ENCODE data around the gene PPP4R1.

The PPP4R1 gene

DNA sequence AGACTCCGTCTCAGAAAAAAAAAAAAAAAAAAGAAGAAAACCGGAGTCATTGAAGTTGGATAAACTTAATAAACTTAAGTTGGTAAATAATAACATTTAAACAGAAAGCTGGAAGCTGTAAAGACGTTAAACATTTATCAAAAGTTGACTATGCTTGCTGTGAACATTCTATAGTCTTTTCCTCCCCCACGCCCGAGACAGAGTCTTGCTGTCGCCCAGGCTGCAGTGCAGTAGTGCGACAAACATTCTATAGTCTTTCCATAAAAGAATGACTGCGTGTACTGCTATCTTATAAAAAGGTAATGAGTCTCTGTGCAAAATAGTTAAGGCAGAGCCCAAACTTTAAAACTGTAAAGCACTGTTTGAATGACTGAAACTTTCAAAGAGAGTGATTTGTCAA, 45.2 kb downstream of the PPP4R1 start:
- Histone ChIP-seq H3K27ac (replicated peaks) (no peak overlapping the region), H3K27me3 (ENCODE audit: insufficient read depth, poor library complexity, severe bottlenecking) (no peaks in the 10 kb centered on the region)
- TF ChIP-seq, protein P1, sequence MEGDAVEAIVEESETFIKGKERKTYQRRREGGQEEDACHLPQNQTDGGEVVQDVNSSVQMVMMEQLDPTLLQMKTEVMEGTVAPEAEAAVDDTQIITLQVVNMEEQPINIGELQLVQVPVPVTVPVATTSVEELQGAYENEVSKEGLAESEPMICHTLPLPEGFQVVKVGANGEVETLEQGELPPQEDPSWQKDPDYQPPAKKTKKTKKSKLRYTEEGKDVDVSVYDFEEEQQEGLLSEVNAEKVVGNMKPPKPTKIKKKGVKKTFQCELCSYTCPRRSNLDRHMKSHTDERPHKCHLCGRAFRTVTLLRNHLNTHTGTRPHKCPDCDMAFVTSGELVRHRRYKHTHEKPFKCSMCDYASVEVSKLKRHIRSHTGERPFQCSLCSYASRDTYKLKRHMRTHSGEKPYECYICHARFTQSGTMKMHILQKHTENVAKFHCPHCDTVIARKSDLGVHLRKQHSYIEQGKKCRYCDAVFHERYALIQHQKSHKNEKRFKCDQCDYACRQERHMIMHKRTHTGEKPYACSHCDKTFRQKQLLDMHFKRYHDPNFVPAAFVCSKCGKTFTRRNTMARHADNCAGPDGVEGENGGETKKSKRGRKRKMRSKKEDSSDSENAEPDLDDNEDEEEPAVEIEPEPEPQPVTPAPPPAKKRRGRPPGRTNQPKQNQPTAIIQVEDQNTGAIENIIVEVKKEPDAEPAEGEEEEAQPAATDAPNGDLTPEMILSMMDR (IDR thresholded peaks at IDR 0.05; ENCODE audit: insufficient read depth, low read length): no peak
- no peak for TF ChIP-seq SPI1 (IDR thresholded peaks at IDR 0.05; ENCODE audit: borderline replicate concordance, low read depth)
- TF ChIP-seq GABPA (IDR thresholded peaks at IDR 0.05; ENCODE audit: low read depth): no peak
- TF ChIP-seq, protein P2, sequence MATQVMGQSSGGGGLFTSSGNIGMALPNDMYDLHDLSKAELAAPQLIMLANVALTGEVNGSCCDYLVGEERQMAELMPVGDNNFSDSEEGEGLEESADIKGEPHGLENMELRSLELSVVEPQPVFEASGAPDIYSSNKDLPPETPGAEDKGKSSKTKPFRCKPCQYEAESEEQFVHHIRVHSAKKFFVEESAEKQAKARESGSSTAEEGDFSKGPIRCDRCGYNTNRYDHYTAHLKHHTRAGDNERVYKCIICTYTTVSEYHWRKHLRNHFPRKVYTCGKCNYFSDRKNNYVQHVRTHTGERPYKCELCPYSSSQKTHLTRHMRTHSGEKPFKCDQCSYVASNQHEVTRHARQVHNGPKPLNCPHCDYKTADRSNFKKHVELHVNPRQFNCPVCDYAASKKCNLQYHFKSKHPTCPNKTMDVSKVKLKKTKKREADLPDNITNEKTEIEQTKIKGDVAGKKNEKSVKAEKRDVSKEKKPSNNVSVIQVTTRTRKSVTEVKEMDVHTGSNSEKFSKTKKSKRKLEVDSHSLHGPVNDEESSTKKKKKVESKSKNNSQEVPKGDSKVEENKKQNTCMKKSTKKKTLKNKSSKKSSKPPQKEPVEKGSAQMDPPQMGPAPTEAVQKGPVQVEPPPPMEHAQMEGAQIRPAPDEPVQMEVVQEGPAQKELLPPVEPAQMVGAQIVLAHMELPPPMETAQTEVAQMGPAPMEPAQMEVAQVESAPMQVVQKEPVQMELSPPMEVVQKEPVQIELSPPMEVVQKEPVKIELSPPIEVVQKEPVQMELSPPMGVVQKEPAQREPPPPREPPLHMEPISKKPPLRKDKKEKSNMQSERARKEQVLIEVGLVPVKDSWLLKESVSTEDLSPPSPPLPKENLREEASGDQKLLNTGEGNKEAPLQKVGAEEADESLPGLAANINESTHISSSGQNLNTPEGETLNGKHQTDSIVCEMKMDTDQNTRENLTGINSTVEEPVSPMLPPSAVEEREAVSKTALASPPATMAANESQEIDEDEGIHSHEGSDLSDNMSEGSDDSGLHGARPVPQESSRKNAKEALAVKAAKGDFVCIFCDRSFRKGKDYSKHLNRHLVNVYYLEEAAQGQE (IDR thresholded peaks at IDR 0.05; ENCODE audit: insufficient replicate concordance, low read depth): no peak
- no peak for TF ChIP-seq POLR2AphosphoS5 (IDR thresholded peaks at IDR 0.05; ENCODE audit: low read depth)

DNA sequence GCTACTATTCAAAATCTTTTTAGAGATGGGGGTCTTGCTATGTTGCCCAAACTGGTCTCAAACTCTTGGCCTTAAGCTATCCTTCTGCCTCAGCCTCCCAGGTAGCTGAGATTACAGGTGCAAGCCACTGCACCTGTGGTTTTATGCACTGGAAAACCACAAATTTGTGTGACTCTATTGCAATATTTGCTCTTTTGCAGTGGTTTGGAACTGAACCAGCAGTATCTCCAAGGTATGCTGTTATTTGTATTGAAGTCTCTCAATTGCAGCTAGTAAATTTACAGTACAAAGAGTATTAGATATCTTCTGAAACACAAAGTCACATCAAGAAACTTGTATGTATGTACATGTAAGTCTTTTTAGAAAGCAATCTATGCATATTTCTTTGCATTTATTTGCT, 46.2 kb downstream of the PPP4R1 start:
- no peak overlapping the region for H3K27ac ChIP-seq (replicated peaks)
- H3K4me3 ChIP-seq (replicated peaks; ENCODE audit: insufficient read depth, low read length): no peak overlapping the region
- H3K27me3 ChIP-seq (ENCODE audit: insufficient read depth, poor library complexity, severe bottlenecking): no peaks in the 10 kb centered on the region
- TF ChIP-seq SPI1 (IDR thresholded peaks at IDR 0.05; ENCODE audit: borderline replicate concordance, low read depth) (no peak), GABPA (IDR thresholded peaks at IDR 0.05; ENCODE audit: low read depth) (no peak), POLR2AphosphoS5 (IDR thresholded peaks at IDR 0.05; ENCODE audit: low read depth) (no peak)
- TF ChIP-seq, protein P1 (IDR thresholded peaks at IDR 0.05; ENCODE audit: insufficient read depth, low read length): no peak
- TF ChIP-seq, protein P2 (IDR thresholded peaks at IDR 0.05; ENCODE audit: insufficient replicate concordance, low read depth): no peak
- DNase-seq (ENCODE audit: low read depth in 1 of 2, low spot score in 1 of 2): no peak

More for the DNA sequence above, 45.2 kb downstream of the PPP4R1 start:
- no peak for DNase-seq (ENCODE audit: low read depth in 1 of 2, low spot score in 1 of 2)
- no peak overlapping the region for H3K4me3 ChIP-seq (replicated peaks; ENCODE audit: insufficient read depth, low read length)

DNA sequence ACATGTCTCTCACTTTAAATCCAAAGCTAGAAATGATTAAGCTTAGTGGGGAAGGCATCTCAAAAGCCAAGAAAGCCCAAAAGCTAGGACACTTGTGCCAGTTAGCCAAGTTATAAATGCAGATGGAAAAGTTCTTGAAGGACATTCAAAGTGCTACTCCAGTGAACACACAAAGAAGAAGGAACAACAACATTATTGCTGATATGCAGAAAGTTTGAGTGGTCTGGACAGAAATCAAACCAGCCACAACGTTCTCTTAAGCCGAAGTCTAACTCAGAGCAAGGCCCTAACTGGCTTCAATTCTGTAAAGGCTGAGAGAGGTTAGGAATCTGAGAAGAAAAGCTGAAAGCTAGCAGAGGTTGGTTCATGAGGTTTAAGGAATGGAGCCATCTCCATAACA, 49.0 kb downstream of the PPP4R1 start:
- TF ChIP-seq, protein P2 (IDR thresholded peaks at IDR 0.05; ENCODE audit: insufficient replicate concordance, low read depth): no peak
- TF ChIP-seq SPI1 (IDR thresholded peaks at IDR 0.05; ENCODE audit: borderline replicate concordance, low read depth): no peak
- no peak for TF ChIP-seq POLR2AphosphoS5 (IDR thresholded peaks at IDR 0.05; ENCODE audit: low read depth)
- no peak for TF ChIP-seq GABPA (IDR thresholded peaks at IDR 0.05; ENCODE audit: low read depth)
- no peak overlapping the region for H3K27ac ChIP-seq (replicated peaks)
- H3K4me3 ChIP-seq (replicated peaks; ENCODE audit: insufficient read depth, low read length): no peak overlapping the region
- no peak for DNase-seq (ENCODE audit: low read depth in 1 of 2, low spot score in 1 of 2)
- no peaks in the 10 kb centered on the region for H3K27me3 ChIP-seq (ENCODE audit: insufficient read depth, poor library complexity, severe bottlenecking)

Measured in HL-60 (cell line).